ENCODE data around the gene GLRA1.

Gene GLRA1

GRCh38 chr5:151924564-151925301, at the start of gene GLRA1:
GLRA1 (minus strand) TSS chr5:151924851; CDS start chr5:151924549, 302 bp downstream.
- no peak for DNase-seq

GRCh38 chr5:151970885-151971284, 46.2 kb upstream of the GLRA1 start:
- no peak for DNase-seq

- DNase-seq: no peak
Measured at GRCh38 chr5:151967865-151968264, 43.2 kb upstream of the GLRA1 start.

GRCh38 chr5:151966046-151966445, 41.4 kb upstream of the GLRA1 start:
- DNase-seq: no peak

GRCh38 chr5:151964471-151964870, 39.8 kb upstream of the GLRA1 start:
- no peak for DNase-seq

GRCh38 chr5:151961557-151961956, 36.9 kb upstream of the GLRA1 start:
- DNase-seq: no peak

GRCh38 chr5:151958111-151958510, 33.5 kb upstream of the GLRA1 start:
- DNase-seq: no peak

- no peak for DNase-seq
Measured at GRCh38 chr5:151956725-151957124, 32.1 kb upstream of the GLRA1 start.

GRCh38 chr5:151954255-151954654, 29.6 kb upstream of the GLRA1 start:
- DNase-seq: no peak

- no peak for DNase-seq
Measured at GRCh38 chr5:151953833-151954232, 29.2 kb upstream of the GLRA1 start.

- DNase-seq: no peak
Measured at GRCh38 chr5:151952238-151952637, 27.6 kb upstream of the GLRA1 start.

GRCh38 chr5:151950706-151951105, 26.1 kb upstream of the GLRA1 start:
- DNase-seq: no peak

- no peak for DNase-seq
Measured at GRCh38 chr5:151949701-151950308, 25.2 kb upstream of the GLRA1 start.

- no peak for DNase-seq
Measured at GRCh38 chr5:151949113-151949512, 24.5 kb upstream of the GLRA1 start.

- DNase-seq: no peak
Measured at GRCh38 chr5:151947931-151948608, 23.4 kb upstream of the GLRA1 start.

GRCh38 chr5:151937851-151938250, 13.2 kb upstream of the GLRA1 start:
- no peak for DNase-seq

GRCh38 chr5:151935135-151935695, 10.6 kb upstream of the GLRA1 start:
- DNase-seq: peak; percentile 35

- peak; percentile 19 for DNase-seq
Measured at GRCh38 chr5:151931260-151931659, 6.6 kb upstream of the GLRA1 start.

GRCh38 chr5:151926188-151926587, 1.5 kb upstream of the GLRA1 start:
- no peak for DNase-seq

- DNase-seq: no peak
Measured at GRCh38 chr5:151925340-151925739, 689 bp upstream of the GLRA1 start.

GRCh38 chr5:151923866-151924476, 680 bp downstream of the GLRA1 start:
- DNase-seq: no peak

GRCh38 chr5:151921916-151922315, 2.7 kb downstream of the GLRA1 start:
- no peak for DNase-seq

GRCh38 chr5:151917904-151918303, 6.7 kb downstream of the GLRA1 start:
- DNase-seq: no peak
